HG02623 (cell line): ENCODE results near the gene PPIL4.
A peak's percentile ranks its signal among the peaks of the same experiment; 100 is the strongest.
"Not testable (repeated sequence)": the region's sequence is repeated elsewhere in the genome, so short reads cannot be mapped to it uniquely, and the experiment has no call there.

Experiments used
- ATAC-seq: cut with Tn5 transposase; IDR thresholded peaks from one replicate; pipeline ENCODE4 v1.9.1; 2021; ENCODE audit warnings: moderate library complexity; ENCODE audit not compliant: unreplicated experiment

PPIL4 gene

DNA sequence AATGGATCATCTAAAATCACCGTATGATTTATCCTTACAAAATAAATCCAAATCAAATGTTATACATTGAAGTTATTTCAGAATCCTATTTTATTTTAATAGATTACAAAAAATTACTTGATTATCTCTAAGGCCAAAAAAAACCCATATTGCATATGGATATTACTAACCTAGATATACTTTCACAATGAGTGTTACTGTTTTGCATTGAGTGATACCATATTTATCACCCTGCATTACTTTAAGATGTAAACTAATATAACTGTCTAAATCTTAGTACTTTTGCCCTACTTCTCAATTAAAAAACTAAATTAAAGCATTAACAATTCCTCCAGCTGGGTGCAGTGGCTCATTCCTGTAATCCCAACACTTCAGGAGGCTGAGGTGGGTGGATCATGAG lies 11.1 kb downstream of the PPIL4 start:
- ATAC-seq = no peak

DNA sequence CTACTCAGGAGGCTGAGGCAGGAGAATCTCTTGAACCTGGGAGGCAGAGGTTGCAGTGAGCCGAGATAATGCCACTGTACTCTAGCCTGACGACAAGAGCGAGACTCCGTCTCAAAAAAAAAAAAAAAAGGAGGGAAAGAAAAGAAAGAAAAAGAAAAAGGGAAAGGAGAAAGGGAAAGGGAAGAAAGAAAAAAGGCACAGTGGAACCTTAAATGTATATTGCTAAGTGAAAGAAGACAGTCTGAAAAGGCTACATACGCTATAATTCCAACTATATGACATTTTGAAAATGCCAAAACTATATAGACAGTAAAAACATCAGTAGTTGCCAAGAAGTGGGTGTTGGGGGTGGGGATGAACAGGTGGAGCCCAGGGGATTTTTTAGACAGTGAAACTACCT lies 16.2 kb downstream of the PPIL4 start:
- ATAC-seq = no peak

DNA sequence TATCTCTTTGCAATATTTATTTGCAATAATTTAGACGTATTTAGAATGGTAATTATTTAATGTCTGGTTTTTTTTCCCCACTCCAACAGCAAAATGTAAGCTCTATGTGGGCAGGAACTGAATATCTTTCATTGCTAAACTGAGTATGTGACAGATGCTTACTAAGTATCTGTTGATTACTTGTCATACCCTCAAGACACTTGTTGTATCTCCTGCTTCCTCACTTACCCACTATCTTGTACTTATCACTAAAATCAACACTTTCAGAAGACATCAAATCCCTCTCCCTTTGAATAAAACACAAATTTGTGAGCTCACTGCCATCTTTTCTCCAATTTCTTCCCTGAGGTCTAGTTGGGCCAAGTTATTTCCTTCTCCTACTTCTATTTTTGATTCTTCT lies 30.3 kb downstream of the PPIL4 start:
- no peak for ATAC-seq

DNA sequence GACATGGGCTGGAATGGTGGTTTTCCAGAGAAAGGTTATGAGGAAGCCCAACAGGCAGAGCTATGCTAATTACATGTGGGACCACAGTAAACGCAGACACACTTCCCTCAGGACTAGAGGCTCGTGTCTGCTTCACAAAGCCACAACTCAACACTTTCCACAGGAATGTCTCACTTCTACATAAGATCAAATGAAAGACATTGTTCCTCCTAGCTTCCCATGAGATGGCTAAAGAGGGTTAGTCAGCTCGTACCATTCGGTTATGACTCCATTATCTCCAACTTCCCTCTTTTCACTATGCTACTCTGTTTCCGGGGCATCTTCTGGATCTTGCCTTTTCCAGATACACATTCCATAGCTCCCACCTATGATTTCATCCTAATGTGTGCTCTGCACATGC lies 31.9 kb downstream of the PPIL4 start:
- ATAC-seq = no peak

DNA sequence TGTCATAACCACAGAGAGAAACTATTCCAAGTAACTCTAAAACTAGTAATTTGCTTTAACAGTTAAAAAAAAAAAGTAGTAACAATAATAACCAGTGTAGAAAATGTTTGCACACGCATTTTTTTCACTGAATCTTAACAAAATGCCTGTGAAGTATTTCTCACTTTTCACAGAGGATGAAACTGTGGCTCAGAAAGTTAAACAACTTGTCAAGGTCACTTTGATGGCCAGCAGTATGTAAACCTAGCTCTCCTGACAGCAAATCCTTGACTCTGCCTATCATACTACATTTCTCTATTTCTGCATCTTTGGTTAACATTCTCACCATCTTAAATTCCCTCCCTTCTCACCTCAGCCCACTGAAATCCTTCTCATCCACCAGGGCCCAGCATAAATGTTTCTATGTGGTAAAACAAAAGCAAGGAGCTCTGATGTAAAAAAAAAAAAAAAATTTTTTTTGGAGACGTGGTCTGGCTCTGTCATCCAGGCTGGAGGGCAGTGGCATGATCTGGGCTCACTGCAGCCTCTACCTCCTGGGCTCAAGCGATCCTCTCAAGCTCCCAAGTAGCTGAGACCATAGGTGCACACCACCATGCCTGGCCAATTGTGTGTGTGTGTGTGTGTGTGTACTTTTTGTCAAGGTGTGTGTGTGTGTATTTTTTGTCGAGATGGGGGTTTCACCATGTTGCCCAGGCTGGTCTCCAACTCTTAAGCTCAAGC lies 34.9 kb downstream of the PPIL4 start:
- no peak for ATAC-seq

DNA sequence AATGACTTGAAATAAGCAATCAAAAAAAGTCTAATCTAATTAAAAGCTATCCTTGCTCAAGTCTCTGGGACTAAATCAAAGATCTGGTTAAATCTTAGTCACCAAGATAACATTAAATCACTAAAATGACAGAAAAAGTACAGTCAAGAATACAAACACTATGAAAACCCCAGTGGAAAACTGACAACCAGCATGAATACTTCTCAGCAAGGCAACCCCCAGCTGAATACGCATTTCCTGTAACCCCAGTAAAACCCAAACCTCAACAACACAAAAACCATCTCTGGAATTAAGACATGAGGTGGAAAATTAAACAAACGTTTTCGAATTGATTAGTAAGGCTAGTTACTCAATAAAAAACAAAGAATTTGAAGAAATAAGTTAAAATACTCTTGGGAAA lies 37.4 kb downstream of the PPIL4 start:
- ATAC-seq = no peak

DNA sequence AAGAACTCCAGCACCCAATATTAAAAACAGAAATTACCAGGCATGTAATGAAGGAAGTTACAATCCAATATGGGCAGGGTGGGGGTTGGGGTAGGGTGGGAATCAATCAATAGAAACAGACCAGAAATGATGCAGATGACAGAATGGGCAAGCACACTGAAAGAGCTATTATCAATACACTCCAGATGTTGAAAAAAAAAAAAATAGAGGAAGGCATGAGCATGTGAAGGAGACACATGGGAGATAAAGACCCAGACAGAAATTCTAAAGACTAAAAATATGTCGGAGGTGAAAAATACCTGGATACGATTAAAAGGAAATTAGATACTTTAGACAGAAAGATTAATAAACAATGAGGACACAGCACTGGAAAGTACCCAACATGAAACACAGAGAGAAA lies 42.0 kb downstream of the PPIL4 start:
- no peak for ATAC-seq

DNA sequence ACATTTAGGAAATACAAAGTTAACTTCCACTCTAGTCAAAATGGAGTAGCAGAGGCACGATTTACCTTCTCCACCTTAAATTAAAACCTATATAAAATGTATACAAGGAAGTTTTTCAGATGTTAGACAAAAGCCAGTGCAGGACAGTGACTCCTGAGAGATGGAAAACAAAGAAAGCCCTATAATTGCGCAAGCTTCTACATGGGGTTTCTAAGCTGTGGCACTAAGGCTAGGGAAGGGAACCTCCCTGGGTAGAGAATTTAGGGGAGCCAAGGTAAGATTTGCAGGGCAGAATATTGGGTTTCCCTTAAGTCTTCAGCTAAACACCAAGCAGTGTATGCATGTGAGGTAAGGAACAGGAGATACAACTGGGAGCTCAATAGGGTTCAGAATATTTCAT lies 42.6 kb downstream of the PPIL4 start:
- ATAC-seq = no peak

DNA sequence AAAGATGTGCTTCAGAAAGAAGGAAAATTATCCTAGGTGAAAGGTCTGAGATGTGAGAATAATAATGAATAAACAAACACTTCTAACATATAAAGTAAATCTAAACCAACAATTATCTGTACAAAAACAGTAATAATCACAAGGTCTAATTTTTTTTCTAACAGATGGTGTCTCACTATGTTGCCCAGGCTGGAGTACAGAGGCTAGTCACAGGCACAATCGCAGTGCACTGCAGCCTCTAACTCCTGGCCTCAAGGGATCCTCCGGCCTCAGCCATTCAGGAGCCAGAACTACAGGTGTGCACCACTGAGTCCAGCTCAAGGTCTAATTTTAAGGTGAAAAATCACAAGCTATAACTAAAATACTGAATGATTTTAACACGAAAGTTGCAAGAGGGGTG lies 44.1 kb downstream of the PPIL4 start:
- no peak for ATAC-seq

DNA sequence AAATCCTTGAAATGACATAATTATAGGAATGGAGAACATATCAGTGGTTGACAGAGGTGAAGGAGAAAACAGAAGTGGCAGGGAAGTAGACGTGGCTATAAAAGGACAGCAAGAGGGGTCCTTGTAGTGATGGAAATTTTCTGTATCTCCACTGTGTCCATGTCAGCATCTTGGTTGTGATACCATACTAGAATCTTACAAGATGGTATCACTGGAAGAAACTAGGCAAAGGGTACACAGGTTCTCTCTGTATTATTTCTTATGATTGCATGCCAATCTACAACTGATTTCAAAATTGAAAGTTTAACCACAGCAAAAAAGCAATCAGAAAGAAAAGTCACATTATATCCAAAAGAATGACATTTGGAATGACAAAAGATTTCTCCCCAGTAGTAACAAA lies 44.6 kb downstream of the PPIL4 start:
- no peak for ATAC-seq

DNA sequence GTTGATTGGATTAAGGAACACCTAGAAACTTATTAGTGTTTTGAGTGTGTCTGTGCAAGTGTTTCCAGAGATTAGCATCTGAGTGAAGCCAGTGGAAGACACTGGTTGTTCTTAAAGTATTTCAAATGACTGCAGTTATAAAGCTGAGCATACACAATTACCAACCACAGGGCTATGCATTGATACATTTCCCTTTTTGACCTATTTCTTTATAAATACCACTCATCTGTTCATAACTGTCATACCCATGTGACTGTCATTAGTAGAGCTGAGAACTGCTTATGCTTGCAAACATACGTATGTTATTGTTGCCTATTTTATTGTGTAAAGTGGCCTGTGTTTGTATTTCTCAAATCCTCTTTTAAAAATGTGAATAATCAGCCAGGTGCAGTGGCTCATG lies 45.7 kb downstream of the PPIL4 start:
- ATAC-seq = no peak

DNA sequence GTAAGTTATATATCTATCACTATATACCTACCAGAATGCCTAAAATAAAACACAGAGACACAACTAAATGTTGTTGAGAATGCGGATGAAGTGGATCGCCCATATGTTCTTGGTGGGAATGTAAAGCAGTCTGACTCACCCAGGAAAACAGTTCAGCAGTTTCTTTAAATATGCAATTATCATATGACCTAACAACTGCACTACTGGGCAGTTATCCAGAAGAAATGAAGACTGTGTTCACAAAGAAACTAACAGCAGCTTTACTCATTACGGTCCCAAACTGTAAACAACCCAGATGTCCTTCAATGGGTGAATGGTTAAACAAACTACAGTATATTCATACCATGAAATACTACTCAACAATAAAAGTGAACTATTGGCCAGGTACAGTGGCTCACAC lies 46.8 kb downstream of the PPIL4 start:
- ATAC-seq = no peak

DNA sequence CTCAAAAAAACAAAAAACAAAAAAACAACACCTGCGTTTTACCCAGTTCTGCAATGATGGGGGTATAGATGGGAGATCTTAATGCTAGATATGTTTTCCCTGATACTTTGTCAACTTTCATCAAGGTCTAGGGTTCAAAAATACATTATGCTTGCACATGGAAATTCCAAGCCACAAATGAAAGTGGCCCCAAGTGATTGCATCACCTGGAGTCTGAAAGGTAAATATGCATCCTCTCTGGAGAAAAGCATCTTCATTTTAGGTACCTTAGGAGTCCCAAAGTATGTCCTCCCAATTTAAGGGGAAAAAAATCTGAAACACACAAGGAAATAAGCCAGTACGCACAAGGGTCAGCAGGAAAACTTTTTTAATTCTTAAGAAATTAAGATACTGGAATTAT lies 48.5 kb downstream of the PPIL4 start:
- no peak for ATAC-seq

DNA sequence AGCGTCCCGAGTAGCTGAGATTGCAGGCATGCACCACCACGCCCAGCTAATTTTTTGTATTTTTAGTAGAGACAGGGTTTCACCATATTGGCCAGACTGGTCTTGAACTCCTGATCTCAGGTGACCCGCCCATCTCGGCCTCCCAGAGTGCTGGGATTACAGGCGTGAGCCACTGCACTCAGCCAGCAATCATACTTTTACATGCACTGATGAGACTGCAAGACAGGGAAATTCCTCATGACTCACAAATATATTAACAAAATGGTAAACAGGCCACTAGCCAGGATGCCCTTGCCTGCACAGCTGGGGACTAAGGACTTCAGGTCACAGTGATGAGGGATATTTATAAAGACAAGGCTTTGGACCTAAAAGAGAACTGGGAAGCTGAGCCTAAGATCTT lies 49.2 kb downstream of the PPIL4 start:
- peak; percentile 40 for ATAC-seq

DNA sequence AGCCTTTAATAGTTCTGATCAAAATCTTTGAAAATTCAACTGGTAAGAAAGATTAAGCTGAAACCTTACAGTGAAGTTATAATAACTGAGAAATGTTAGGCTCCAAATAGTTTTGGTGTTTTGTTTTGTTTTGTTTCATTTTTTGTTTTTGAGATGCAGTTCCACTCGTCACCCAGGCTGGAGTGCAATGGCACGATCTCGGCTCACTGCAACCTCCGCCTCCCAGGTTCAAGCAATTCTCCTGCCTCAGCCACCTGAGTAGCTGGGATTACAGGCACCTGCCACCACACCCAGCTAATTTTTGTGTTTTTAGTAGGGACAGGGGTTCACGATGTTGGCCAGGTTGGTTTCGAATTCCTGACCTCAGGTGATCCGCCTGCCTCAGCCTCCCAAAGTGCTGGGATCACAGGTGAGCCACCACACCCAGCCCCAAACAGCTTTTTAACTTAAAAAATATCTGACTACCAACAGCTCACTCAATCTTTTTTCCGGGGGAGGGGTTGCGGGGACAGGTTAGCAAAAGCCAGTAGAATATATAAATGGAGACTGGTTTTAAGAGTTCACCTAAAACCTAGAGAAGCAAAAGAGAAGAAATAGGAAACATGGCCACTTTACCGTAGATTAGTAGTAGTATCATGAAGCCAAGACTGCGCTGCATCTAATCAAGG lies 50.4 kb downstream of the PPIL4 start:
- not testable (repeated sequence) for ATAC-seq

DNA sequence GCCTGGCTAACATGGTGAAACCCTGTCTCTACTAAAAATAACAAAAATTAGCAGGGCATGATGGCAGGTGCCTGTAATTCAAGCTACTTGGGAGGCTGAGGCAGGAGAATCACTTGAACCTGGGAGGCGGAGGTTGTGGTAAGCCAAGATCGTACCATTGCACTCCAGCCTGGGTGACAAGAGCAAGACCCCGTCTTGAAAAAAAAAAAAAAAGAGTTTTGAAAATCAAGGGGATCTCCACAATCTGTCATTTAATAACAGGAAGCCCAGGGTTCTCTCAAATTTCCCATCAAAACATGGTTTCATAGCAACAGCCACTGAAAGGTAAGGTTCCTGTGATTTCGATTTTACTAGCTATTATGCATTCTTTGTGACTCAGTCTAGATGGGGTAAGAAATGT lies 51.0 kb downstream of the PPIL4 start:
- ATAC-seq = peak; percentile 74

DNA sequence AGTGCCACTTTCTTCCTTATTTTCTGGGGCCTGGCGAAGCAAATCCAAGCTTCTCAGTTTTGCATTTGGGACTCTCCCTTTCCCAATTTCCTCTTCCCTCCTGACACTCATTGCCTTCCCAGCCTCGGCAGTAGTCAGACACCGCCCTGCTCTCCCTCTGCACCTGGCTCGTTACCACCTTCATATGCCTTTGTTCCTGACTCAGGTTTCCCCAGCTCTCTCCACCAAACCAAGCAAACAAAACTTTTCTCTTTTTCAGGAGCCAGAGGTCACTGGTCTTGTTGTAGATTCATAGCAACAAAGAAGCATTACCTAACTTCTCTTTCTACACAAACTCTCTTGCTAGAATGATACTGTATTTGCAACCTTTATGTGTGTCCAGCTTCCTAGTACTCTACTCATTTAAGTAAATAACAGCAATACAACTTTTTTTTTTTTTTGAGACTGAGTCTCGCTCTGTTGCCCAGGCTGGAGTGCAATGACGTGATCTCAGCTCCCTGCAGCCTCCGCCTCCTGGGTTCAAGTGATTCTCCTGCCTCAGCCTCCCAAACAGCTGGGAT lies 52.0 kb downstream of the PPIL4 start:
- ATAC-seq = no peak

DNA sequence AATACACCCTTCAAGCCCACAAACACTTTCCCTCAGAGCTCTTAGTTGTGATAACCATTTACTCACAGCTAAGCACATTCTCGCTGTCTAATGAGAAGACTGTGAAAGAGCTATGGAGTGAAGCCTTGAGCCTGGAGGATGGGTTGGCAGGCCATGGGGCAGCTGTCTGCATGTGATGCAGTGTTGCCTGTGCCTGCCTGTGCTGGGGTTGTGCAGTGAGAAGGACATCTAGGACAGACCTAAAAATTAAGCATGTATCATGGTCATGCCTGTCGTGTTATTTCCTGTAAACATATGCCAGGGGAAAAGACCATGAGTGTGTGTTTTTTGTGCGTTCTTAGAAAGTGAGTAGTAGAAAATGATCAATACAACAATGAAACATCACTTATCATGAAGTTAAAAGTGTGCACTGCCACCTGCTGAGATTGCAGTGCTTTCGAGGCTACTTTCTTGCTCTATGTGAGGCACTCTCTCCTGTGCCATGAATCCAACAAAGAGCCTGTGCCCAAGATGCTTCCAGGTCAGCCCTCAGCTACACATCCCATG lies 53.0 kb downstream of the PPIL4 start:
- no peak for ATAC-seq

DNA sequence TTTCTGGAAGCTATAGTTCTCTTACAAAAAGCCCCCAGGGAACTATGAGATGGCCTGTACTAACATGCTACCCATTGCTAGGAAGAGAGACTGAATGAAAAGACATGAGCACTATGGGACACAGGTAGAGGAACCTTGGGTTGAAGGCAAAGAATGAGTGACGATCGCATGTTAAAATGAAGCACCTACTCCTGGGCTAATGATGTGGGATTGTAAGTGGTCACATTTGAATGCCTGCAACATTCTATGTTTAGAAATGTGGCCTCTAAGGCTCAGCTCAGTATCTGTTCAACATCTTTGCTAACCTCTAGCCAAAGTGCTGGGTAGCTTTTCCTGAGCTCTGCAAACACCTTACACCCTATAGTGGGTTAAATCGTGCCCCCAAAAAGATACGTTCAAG lies 55.9 kb downstream of the PPIL4 start:
- no peak for ATAC-seq

DNA sequence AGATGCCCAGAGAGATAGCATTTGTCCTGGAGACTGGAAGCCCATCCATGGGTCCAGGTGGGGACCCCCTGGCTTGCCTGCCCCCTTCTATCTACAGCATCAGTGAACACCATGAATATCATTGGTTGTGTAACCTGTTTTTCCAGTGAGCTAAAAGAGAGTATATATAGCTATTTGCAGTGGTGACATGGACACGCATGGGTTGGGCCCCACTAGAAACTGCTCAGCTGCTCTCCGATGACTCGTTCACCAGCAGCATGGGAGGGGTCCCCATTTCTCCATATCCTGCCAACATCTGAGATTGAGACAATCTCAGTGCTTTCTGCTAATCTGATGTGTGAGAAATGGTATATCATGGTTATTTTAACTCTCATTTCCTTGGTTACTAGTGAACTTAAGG lies 57.0 kb downstream of the PPIL4 start:
- ATAC-seq = no peak

DNA sequence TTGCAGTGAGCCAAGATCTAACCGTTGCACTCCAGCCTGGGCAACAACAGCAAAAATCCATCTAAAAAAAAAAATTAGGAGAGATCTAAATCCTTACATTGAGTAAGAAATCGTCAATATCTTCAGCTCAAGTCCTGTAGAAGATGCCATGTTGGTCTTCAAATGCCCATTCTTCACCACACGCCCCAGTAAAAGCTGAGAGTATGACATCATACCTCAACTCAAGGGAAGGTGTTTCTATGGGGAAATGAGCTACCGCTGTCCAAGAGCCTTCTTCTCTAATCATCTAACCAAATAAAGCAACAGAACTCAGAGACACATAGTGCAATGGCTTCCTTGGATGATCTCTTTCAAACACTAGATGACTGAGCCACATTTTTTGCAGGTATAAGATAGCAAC lies 58.5 kb downstream of the PPIL4 start:
- ATAC-seq = no peak
